HG02981 (cell line): Measurements from ENCODE around the gene DARS1.

ENCODE experiments used
- ATAC-seq: cut with Tn5 transposase; IDR thresholded peaks from one replicate; pipeline ENCODE4 v1.9.1; 2021; ENCODE audit warnings: mild to moderate bottlenecking, moderate library complexity; ENCODE audit not compliant: unreplicated experiment

Gene DARS1

DNA sequence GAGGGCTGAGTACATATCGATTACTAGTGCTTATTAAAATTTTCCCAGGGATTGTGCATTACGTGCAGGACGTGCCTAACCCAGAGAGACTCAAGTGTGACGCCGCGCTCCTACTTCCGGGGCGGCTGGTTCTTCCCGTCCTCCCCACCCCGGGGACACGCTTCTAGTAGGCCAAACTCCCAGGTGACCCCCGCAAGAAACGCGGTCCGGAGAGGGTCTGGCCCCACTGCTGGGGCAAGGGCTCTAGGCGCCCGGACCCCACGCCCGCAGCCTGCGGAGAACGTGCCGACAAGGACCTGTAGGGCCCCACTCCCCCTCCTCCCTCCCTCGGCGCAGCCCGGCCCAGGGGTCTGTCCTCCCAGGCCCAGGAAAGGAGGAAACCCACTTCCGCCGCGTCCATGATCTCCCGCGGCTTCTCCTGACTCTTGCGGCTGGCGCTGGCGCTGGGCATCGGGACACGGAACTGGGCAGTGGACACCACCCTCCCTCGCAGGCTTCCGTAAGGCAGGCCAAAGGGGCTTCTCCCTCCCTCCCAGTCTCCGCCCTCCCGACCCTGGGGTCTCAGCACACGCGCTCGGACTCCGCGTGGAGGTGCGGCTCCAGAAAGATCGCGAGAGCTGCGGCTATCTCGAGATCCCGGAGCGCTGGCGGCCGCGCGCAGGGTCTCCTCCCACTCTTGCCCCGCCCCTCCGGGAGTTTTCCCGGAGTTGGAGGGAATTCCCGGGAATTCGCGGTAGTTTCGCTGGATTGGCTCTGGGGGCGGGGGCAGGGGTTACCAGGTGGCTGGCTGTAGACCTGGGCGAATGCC is at the start of gene DARS1:
Gene DARS1, minus strand, starts transcription at position 609 of the 808 bp plus-strand sequence. Its CDS starts 158 bp downstream, at position 451.
- ATAC-seq = peak; percentile 78

- ATAC-seq = no peak
These were observed 49.2 kb upstream of the DARS1 start for GRCh38 chr2:136034629-136035028.

DNA sequence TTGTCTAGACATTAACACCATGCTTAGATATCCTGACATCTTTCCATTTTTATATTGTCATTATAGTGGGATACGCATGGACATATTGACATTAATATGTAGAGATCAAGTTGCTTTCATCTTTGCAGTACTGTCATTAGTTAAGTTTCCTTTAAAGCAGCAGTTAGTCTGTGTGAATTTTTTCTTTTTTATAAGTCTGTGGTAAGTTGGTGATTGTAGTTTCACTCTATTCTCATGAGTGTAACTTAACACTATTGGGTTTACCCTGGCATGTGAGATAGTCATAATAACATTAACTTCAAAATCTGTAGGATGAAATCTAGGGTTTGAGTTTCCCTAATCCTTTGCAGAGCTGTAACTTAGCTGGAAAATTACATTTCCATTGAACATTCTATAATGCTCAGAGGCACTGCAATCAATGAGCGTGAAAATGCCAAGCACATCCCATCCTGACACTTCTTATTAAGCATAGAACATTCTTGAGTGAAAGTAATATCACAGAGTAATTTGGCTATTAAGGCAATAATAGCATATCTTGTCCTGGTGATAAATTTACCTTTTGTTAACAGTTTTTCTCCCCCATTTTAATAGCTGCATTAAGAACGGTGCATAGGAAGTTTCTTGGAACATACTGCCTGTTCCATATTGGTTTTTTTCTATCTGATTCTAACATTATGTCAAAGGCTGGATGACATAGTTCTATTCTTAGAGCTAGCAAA is 47.5 kb upstream of the DARS1 start:
- ATAC-seq = no peak

GRCh38 chr2:136032192-136032591 is 46.8 kb upstream of the DARS1 start:
- no peak for ATAC-seq

DNA sequence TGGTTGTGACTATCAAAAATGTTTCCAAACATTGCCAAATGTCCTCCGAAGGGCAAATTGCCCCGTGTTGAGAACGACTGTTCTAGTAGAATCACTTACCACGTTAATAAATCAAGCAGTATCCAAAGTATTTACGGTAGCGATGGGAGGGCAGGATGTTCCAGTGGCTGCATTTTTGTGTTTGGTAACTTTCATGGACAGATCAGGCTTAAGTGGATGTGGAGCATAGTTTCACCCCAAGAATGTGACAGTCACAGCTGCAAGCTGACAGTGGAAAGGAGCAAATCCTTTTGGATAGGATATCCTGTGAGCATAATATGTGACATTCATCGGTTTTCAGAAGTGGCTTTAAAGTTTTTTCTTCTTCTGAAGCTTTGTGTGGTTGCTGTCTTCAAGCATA is 46.3 kb upstream of the DARS1 start:
- no peak for ATAC-seq

GRCh38 chr2:136030406-136030805 is 45.0 kb upstream of the DARS1 start:
- no peak for ATAC-seq

DNA sequence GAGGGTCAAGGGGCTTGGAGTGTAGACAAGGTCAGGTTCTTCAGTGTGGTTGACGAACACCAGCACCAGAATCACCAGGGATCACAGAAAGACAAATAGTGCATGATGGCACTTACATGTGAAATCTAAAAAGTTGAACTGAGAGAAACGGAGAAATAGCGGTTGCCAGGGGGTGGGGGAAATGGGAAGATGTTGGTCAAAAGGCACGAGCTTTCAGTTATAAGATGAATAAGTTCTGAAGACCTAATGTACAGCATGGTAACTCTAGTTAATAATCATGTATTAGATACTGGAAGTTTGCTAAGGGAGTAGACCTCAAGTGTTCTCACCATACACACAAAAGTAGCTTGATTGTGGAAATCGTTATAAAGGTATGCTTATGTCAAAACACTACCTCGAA is 43.7 kb upstream of the DARS1 start:
- peak; percentile 84 for ATAC-seq

DNA sequence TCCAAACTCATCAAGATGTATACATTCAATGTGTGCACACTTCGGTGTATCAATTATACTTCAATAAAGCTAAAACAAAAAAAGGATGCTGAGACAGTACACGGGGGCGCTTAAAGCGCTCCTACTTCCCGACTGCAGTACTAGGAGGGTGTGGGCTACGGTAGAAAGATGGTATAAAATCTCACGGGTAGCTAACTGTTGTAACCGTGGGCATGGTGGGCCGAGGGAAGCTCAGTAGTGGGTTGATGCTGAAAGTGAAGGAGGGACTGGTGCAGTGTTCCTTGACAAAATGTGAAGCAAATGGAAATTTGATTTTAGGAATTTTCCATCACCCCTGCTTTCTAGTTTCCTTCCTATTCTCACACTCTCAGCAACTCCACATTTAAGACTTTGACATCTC is 42.6 kb upstream of the DARS1 start:
- ATAC-seq = no peak

DNA sequence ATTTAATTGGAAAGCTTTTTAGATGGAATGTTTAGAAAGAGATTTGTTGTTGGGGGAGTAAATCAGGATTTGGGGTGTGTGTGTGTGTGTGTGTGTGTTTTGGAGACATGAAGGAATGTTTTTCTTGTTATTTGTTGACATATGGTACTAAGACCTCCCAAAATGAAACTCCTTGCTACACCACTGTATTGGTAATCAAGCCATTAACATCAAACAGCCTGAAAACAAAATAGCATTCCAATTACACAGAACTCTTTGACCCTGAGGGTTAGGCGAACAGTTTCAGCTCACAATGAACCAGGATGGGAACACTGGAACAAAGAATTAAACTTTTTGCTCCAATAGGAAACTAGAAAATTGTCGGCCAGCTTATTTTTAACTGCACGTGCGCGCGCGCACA is 41.7 kb upstream of the DARS1 start:
- no peak for ATAC-seq

DNA sequence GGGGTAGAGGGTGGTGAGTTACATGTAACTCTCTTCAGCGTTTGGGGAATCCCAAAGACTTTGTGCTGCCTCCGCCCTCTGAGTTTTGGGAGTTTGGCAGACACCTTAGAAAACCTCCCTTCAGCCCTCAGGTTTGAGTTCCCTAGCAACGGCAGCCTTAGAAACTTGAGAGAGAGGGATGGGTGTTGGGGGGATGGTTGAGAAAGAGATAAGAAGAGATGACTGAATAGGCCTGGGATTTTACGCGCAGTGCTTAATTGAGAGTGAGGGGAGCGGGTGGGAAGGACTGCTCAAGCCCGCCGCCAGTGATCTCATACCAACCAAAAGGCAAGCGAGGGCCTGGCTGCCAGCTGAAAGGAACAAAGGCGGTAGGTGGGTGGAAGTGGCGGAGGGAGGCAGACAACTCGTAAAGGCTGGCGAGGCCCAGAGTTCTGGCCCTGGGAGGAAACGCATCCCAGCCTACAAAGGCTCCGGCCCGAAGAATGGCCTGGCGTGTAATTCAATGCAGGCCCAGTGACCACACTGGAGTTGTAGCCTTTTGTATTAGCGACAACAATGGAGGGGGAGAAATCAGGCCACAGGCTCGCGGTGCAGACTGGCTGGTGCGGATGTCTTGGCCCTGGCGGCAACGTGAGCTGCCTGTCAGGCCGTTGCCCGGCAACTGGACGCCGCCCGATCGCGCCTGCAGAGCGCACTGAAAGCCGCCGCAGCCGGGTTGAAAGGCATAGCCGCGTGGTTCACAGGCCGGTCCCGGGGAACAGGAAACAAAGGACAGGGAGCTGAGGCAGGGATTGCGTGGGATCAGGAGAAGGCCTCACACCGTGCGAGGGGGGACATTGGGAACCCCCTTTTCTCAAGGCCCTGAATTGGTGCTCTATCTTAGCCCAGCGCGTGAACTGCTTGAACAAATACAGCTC is 39.9 kb upstream of the DARS1 start:
- ATAC-seq = no peak

DNA sequence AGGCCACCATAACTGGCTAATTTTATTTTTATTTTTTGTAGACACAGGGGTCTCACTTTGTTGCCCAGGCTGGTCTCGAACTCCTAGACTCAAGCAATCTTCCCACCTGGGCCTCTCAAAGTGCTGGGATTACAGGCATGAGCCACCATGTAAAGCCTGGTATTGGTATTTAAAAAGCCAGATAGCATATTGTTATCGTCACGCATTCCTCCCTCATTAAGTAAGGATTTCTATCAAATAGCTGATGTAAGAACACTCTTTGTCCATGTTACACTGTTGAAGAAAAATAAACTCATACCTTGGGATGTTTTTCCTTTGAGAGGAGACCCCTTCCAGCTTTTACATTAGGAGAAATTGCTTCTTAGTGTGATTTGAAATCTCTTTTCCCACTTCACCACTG is 39.2 kb upstream of the DARS1 start:
- ATAC-seq = no peak

GRCh38 chr2:136024185-136024584 is 38.8 kb upstream of the DARS1 start:
- ATAC-seq = no peak

DNA sequence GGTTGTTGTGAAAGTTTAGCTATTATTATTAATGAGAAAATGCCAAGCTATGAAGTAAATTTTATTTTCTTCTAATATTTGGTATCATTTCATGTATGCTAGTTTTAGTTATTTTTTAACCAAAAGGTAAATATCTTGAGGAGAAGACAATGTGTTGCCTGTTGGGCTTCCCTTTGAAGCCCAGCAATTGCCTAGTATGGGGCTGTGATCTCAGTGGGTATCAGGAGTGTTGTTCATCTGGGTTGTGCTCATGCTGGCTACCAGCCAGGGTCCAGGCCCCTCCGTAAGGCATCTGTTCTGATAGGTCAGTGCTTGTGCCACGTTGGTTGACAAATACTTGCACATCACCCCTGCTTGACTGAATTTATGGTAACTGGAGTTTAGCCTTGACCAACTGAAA is 38.0 kb upstream of the DARS1 start:
- no peak for ATAC-seq

DNA sequence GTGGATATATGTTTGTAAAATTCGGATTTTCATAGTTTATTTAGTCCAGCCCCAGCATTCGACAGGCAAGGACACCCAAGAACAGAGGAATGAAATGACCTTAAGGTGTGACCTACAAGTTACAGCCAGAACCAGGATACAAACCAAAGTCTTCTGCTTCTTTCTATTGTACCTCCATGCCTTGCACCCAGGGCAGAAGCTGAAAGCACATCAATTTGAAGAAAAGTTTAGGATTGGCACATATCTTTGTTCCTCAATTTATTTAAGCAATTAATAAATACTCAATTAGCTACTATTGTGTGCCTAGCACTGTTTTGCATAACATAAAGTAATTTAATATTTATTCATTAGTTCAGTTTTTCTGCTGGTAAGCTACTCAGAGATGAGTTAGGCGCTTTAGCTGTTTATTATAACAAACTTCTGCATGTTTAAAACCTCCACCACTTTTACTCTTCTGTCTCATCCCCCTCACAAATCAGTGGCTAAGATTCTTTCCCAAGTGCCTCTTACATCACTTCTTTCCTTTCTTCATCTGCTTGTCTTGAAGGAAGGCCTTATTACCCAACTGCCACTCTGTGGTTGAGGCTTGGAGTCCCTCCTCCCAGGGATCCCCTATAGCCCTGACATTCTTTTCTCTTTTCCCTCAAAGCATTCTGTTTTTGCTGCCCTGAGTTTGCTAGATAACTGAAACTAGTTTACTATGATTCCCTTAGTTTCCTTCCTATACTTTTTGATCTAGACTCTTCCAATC is 37.1 kb upstream of the DARS1 start:
- no peak for ATAC-seq

DNA sequence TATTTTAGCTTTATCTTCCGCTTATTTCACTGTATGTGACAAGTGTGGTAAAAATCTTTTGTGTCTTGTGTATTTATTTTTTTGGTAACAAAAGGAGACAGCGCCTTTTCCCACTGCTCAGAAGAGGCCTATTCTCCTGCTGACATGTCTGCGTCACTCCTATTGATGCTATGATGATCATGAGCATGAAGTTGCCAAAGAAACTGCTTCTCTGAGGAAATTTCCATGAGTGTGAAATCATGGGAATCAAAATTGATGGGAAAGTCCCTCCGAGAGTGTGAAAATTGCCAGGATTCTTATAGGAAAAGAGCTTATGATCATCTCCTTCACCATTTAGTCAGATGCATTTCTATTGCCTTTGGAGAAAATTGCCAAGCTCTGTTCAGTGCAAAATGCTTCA is 36.5 kb upstream of the DARS1 start:
- ATAC-seq = no peak

- ATAC-seq = no peak
These were observed 36.0 kb upstream of the DARS1 start for GRCh38 chr2:136021406-136021805.

GRCh38 chr2:136020831-136021230 is 35.4 kb upstream of the DARS1 start:
- no peak for ATAC-seq

GRCh38 chr2:136019825-136020224 is 34.4 kb upstream of the DARS1 start:
- ATAC-seq = no peak

- ATAC-seq = peak; percentile 47
These were observed 33.9 kb upstream of the DARS1 start for GRCh38 chr2:136019306-136019705.

GRCh38 chr2:136017786-136018185 is 32.4 kb upstream of the DARS1 start:
- no peak for ATAC-seq

DNA sequence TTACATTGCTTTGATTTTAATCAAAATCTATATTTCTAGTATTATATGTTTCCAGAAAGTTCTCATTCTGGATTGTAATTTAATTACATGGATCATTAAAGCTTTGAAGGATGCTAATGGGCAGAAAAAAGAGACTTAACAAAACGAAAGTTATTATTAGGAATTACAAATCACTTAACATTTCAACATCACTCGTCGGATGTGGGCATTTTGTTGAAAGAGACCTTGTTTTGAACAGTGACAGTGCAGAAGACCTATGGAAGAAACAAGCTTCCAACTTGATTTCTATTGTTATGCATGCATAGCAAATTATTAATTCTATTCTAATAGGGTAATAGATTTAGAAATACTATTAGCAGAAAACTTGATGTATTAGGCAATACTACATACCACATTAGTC is 31.4 kb upstream of the DARS1 start:
- no peak for ATAC-seq
